NT2/D1 (cell line): ENCODE results near the gene RETREG1.

Experiments
- SUZ12 ChIP-seq: IDR thresholded peaks from 2 replicates; pipeline ENCODE4 v1.6.1; 2011; ENCODE audit not compliant: insufficient read length, insufficient read depth; ENCODE audit errors: extremely low read depth
- YY1 ChIP-seq: IDR thresholded peaks from 2 replicates; pipeline ENCODE4 v1.6.1; 2011; ENCODE audit not compliant: insufficient read length, insufficient read depth
- ZNF274 ChIP-seq: IDR thresholded peaks from 2 replicates; pipeline ENCODE4 v1.6.1; 2011; ENCODE audit warnings: mild to moderate bottlenecking, low read depth, low read length

DNA sequence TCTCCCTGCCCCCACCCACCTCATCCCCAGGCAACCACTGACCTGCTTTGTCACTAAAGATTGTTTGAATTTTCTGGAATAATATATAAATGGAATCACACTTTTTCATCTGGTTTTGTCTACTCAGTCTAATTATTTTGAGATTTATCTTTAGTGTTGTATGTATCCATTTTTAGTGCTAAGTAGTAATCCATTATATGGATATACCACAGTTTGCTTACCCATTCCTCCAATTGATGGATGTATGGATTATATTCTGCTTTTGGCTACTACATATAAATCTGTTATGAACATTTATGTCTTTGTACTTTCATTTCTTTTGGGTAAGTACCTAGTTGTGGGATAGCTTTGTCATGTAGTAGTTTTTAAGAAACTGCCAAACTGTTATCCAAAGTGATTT, 136.7 kb downstream of the RETREG1 start:
- no peak for TF ChIP-seq YY1
- TF ChIP-seq ZNF274, result no peak
- TF ChIP-seq SUZ12, result no peak
